Measurements from ENCODE around the gene MRPL38. TPM values are rescaled to one million over a fixed set of nuclear protein-coding genes. Genes with fewer than 3 reads are reported as not detected.

Gene MRPL38
- total and polyA plus RNA-seq, 2 of the 8 experiments (the other 6 are each of a cell fraction or from before 2014, with no cell fraction given) = 78.4 to 125 TPM

DNA sequence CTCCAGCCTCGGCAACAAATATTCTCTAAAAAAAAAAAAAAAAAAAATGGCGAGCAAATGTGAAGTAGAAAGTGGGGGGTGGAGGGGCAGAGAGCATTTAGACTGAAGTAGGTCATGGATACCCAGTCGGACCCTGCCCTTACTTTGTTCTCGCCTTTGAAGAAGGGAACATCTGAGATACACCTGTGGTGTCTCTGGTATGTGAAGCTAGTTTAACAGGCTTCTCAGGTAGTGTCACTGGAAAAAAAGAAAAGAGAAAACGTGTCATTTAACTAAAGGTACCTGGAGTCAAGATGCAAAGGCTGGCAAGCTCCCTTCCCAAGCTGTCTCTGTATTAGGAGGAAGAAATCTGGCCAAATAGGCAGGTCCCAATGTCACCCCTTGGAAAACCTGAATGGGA lies 28.2 kb upstream of the MRPL38 start (continued):
- no peak for TF ChIP-seq ZNF274 (IDR thresholded peaks at IDR 0.05; ENCODE audit: borderline replicate concordance, extremely low read depth, low read length)
- TF ChIP-seq KDM5A (IDR thresholded peaks at IDR 0.05; ENCODE audit: low read length) = no peak
- TF ChIP-seq SUZ12 (IDR thresholded peaks at IDR 0.05; ENCODE audit: low read length) = no peak
- TF ChIP-seq KDM1A (IDR thresholded peaks at IDR 0.05; ENCODE audit: borderline replicate concordance, low read length) = no peak
- no peak for TF ChIP-seq SAP30 (IDR thresholded peaks at IDR 0.05; ENCODE audit: insufficient read depth, insufficient replicate concordance, low read length)
- no peak for TF ChIP-seq CEBPB (IDR thresholded peaks at IDR 0.05; ENCODE audit: low read depth, low read length)
- TF ChIP-seq POU5F1 (IDR thresholded peaks at IDR 0.05; ENCODE audit: low read depth, low read length) = no peak
- TF ChIP-seq ASH2L (IDR thresholded peaks at IDR 0.05; ENCODE audit: low read length) = no peak
